WI38 (cell line): Measurements from ENCODE around the gene SLC4A3.

Experiments
- H3K4me3 ChIP-seq: 2 replicates; pipeline ENCODE4 v1.5.1; 2011; ENCODE audit warnings: low read depth, mild to moderate bottlenecking, control low read depth, low read length
- CTCF ChIP-seq: IDR thresholded peaks from 2 replicates; pipeline ENCODE4 v1.5.1; 2012; ENCODE audit warnings: low read depth, mild to moderate bottlenecking, control low read depth, low read length

SLC4A3 gene

DNA sequence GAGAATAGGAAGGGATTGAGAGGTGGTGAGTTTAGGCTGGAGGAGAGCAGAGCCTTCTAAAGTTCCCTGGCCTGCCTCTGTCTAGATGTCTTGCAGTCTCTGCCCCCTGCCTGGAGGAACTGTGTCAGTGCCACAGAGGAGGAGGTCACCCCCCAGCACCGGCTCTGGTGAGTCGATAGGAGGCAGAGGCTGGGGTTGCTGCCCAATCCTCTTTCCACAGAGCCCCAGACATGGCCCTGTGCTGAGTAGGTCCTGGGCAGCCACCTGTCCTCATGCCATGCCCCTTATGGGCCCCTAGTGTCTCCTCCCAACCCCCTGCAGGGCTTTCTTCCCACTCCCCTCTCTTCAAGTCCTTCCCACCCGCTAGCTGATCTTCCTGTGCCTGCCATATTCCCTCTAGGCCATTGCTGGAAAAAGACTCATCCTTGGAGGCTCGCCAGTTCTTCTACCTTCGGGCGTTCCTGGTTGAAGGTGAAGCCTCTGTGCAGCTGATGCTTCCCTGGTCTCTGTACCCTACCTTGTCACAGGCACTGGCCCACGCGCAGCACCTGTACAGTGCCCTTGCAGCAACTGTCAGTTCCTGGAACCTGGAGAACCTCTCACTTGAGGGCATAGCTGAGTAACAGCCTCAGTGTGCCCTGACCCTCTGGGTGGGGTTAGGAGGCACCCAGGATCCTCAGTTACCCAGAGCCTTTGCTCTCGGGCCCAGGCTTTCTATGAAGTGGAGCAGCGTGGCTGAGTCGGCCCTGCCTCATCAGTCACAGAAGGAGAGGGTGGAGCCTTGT, 13.2 kb upstream of the SLC4A3 start:
- H3K4me3 ChIP-seq = no peak overlapping the region
- no peak for TF ChIP-seq CTCF

DNA sequence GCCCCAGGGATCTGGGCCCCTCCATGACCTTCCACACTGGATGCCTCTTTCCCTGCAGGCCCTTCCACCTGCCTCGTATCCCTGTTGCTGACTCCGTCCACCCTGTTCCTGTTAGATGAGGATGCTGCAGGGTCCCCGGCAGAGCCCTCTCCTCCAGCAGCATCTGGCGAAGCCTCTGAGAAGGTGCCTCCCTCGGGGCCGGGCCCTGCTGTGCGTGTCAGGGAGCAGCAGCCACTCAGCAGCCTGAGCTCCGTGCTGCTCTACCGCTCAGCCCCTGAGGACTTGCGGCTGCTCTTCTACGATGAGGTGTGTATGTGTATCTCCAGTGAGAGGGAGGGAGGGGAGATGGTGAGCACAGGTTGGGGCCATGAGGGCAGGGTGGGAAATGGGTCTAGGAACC, 12.4 kb upstream of the SLC4A3 start:
- H3K4me3 ChIP-seq = no peak overlapping the region
- no peak for TF ChIP-seq CTCF

DNA sequence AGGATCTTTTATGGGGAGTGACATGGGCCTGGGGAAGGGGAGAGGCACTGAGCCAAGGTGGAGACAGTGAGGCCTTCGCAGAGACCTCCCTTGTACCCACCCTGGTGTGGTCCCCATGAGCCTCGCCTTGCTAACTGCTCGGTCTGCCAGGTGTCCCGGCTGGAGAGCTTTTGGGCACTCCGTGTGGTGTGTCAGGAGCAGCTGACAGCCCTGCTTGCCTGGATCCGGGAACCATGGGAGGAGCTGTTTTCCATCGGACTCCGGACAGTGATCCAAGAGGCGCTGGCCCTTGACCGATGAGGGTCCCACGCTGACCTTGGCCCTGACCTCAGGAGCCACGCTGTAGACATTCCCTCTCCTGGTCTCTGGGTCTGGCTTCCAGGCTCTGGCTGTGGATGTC, 11.5 kb upstream of the SLC4A3 start:
- no peak overlapping the region for H3K4me3 ChIP-seq
- no peak for TF ChIP-seq CTCF

GRCh38 chr2:219616550-219616949, 10.9 kb upstream of the SLC4A3 start:
- no peak for TF ChIP-seq CTCF
- H3K4me3 ChIP-seq = no peak overlapping the region

GRCh38 chr2:219618733-219619122, 8.7 kb upstream of the SLC4A3 start:
- no peak for TF ChIP-seq CTCF
- no peak overlapping the region for H3K4me3 ChIP-seq

DNA sequence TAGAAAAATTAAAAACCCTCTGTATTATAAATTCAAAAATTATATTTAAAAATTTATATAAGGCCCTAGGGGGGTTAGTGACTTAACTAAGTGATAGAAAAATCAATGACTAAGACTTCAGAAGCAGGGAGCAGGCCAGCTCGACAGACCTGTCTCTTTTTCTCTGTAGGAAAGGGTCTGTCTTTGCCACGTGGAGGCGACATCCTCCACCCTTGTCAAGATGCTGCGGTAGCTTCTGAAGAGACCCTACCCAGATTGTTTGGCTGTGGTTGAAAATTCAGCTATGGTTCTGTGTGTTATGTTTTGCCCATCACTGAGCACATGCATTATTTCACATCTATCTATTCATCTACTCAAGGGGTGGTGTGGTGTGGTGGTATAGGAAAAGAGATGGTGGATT, 8.2 kb upstream of the SLC4A3 start:
- no peak overlapping the region for H3K4me3 ChIP-seq
- no peak for TF ChIP-seq CTCF

- H3K4me3 ChIP-seq = no peak overlapping the region
- no peak for TF ChIP-seq CTCF
Observed at GRCh38 chr2:219620546-219620945, 6.9 kb upstream of the SLC4A3 start.
